Neural progenitor cell (in vitro differentiated cells): ENCODE data around the gene PLP1. TPM values are rescaled to one million over a fixed set of nuclear protein-coding genes. Genes with fewer than 3 reads are reported as not detected.
A peak's percentile ranks its signal among the peaks of the same experiment; 100 is the strongest.

Experiments
- DNase-seq: peaks from one replicate; pipeline ENCODE4 v3.0.0-alpha.2; 2016; ENCODE audit warnings: low spot score
- H2AFZ ChIP-seq: fragments of 200-600 bp; sonication (generic); replicated peaks from 2 replicates; pipeline ENCODE4 v1.6.1; 2016; ENCODE audit warnings: antibody characterized with exemption
- H3F3A ChIP-seq: fragments of 200-600 bp; sonication (generic); 2 replicates; pipeline ENCODE4 v1.6.1; 2016; ENCODE audit warnings: antibody characterized with exemption, low read depth
- H3K27ac ChIP-seq: fragments of 200-600 bp; sonication (generic); 2 replicates; pipeline ENCODE4 v1.5.1; 2016; ENCODE audit warnings: mild to moderate bottlenecking
- H3K27me3 ChIP-seq: fragments of 200-600 bp; sonication (generic); 2 replicates; pipeline ENCODE4 v1.6.1; 2016; ENCODE audit warnings: mild to moderate bottlenecking, moderate library complexity
- H3K36me3 ChIP-seq: fragments of 200-600 bp; sonication (generic); 2 replicates; pipeline ENCODE4 v1.5.1; 2016
- H3K4me1 ChIP-seq: fragments of 200-600 bp; sonication (generic); 2 replicates; pipeline ENCODE4 v1.6.1; 2016; ENCODE audit warnings: mixed run types
- H3K4me2 ChIP-seq: fragments of 200-600 bp; sonication (generic); 2 replicates; pipeline ENCODE4 v1.6.1; 2016
- H3K4me3 ChIP-seq: fragments of 200-600 bp; sonication (generic); 2 replicates; pipeline ENCODE4 v1.5.1; 2016
- H3K79me2 ChIP-seq: fragments of 200-600 bp; sonication (generic); 2 replicates; pipeline ENCODE4 v1.6.1; 2016; ENCODE audit warnings: low read depth
- H3K9ac ChIP-seq: fragments of 200-600 bp; sonication (generic); 2 replicates; pipeline ENCODE4 v1.6.1; 2016
- H3K9me3 ChIP-seq: fragments of 200-600 bp; sonication (generic); 2 replicates; pipeline ENCODE4 v1.5.1; 2016; ENCODE audit warnings: low read depth
- H4K20me1 ChIP-seq: fragments of 200-600 bp; sonication (generic); 2 replicates; pipeline ENCODE4 v1.6.1; 2016; ENCODE audit warnings: low read depth
- H3K27ac Mint-ChIP-seq: 3 replicates; pipeline ENCODE4 v1.8.0; 2021; ENCODE audit warnings: mixed read lengths
- H3K27me3 Mint-ChIP-seq: 2 replicates; pipeline ENCODE4 v1.8.0; 2022; ENCODE audit warnings: low read depth, mild to moderate bottlenecking, inconsistent platforms, moderate library complexity, mixed read lengths; ENCODE audit not compliant: insufficient read depth
- H3K36me3 Mint-ChIP-seq: 3 replicates; pipeline ENCODE4 v1.8.0; 2021; ENCODE audit warnings: mixed read lengths
- H3K4me1 Mint-ChIP-seq: 3 replicates; pipeline ENCODE4 v1.8.0; 2021; ENCODE audit warnings: mixed read lengths
- H3K4me3 Mint-ChIP-seq: 3 replicates; pipeline ENCODE4 v1.8.0; 2021; ENCODE audit warnings: mild to moderate bottlenecking, moderate library complexity, mixed read lengths
- H3K9me3 Mint-ChIP-seq: 3 replicates; pipeline ENCODE4 v1.8.0; 2020; ENCODE audit warnings: mixed read lengths
- CTCF ChIP-seq: fragments of 200-600 bp; sonication (generic); IDR thresholded peaks from 2 replicates; pipeline ENCODE4 v1.5.1; 2017; ENCODE audit warnings: antibody characterized with exemption, mild to moderate bottlenecking
- EZH2 ChIP-seq: fragments of 200-600 bp; sonication (generic); IDR thresholded peaks from 2 replicates; pipeline ENCODE4 v1.6.1; 2017; ENCODE audit warnings: antibody characterized with exemption, mild to moderate bottlenecking, moderate library complexity
- EZH2phosphoT487 ChIP-seq: fragments of 200-600 bp; sonication (generic); IDR thresholded peaks from 2 replicates; pipeline ENCODE4 v1.6.1; 2017; ENCODE audit warnings: antibody characterized with exemption
- total RNA-seq: library from RNA; depleted of rRNA; stranded (reverse); fragments of >200 nt; gene quantifications from 2 replicates; pipeline ENCODE4 v1.2.3, GENCODE V29; 2015; ENCODE audit warnings: low replicate concordance

PLP1 gene
- total RNA-seq, 1 donor from 2014 or later: 107 TPM

GRCh38 chrX:103773445-103773844 is 3.2 kb upstream of the PLP1 start:
- Histone ChIP-seq H3F3A (peaks cover 15% of the 10 kb centered on the region), H4K20me1 (no peaks in the 10 kb centered on the region), H3K4me3 (no peak overlapping the region), H3K36me3 (no peaks in the 10 kb centered on the region), H3K4me1 (peaks cover 27% of the 10 kb centered on the region), H3K9me3 (no peaks in the 10 kb centered on the region), H3K27me3 (no peaks in the 10 kb centered on the region), H3K9ac (no peak overlapping the region), H2AFZ (no peak overlapping the region), H3K27ac (no peak overlapping the region), H3K79me2 (peaks cover 17% of the 10 kb centered on the region), H3K4me2 (no peak overlapping the region)
- Mint-ChIP-seq H3K9me3 (no peaks in the 10 kb centered on the region), H3K27ac (no peak overlapping the region), H3K4me1 (peaks cover 29% of the 10 kb centered on the region), H3K36me3 (no peaks in the 10 kb centered on the region), H3K4me3 (no peak overlapping the region), H3K27me3 (peaks cover 6% of the 10 kb centered on the region)
- DNase-seq: no peak
- TF ChIP-seq CTCF (no peak), EZH2phosphoT487 (no peak), EZH2 (no peak)

- Histone ChIP-seq H3K9ac (no peak overlapping the region), H3K36me3 (no peaks in the 10 kb centered on the region), H3K27ac (no peak overlapping the region), H3K4me2 (no peak overlapping the region), H3K4me1 (peaks cover 34% of the 10 kb centered on the region), H3F3A (peaks cover 17% of the 10 kb centered on the region), H3K9me3 (no peaks in the 10 kb centered on the region), H4K20me1 (no peaks in the 10 kb centered on the region), H3K27me3 (no peaks in the 10 kb centered on the region), H3K79me2 (peaks cover 23% of the 10 kb centered on the region), H2AFZ (peak overlapping the region; percentile 40), H3K4me3 (no peak overlapping the region)
- Mint-ChIP-seq H3K36me3 (no peaks in the 10 kb centered on the region), H3K4me3 (no peak overlapping the region), H3K27me3 (peaks cover 6% of the 10 kb centered on the region), H3K9me3 (no peaks in the 10 kb centered on the region), H3K4me1 (peaks cover 34% of the 10 kb centered on the region), H3K27ac (no peak overlapping the region)
- peak; percentile 62 for DNase-seq
- no peak for TF ChIP-seq EZH2phosphoT487
- peak; percentile 59 for TF ChIP-seq CTCF
Observed at GRCh38 chrX:103774070-103774642, 2.5 kb upstream of the PLP1 start.

- TF ChIP-seq EZH2phosphoT487: no peak
- no peak for TF ChIP-seq CTCF
- no peak for TF ChIP-seq EZH2
Observed at GRCh38 chrX:103779141-103779789, 2.6 kb downstream of the PLP1 start.

More at GRCh38 chrX:103779141-103779789, 2.6 kb downstream of the PLP1 start:
- no peaks in the 10 kb centered on the region for H3K9me3 Mint-ChIP-seq
- H4K20me1 ChIP-seq: peaks cover 3% of the 10 kb centered on the region
- H2AFZ ChIP-seq: no peak overlapping the region
- H3K4me2 ChIP-seq: peak overlapping the region; percentile 85
- H3K36me3 Mint-ChIP-seq: no peaks in the 10 kb centered on the region
- H3F3A ChIP-seq: peaks cover 51% of the 10 kb centered on the region
- H3K79me2 ChIP-seq: peaks cover 56% of the 10 kb centered on the region
- H3K4me1 Mint-ChIP-seq: peaks cover 73% of the 10 kb centered on the region
- H3K36me3 ChIP-seq: no peaks in the 10 kb centered on the region
- peaks cover 85% of the 10 kb centered on the region for H3K4me1 ChIP-seq
- no peak overlapping the region for H3K4me3 ChIP-seq
- H3K27me3 ChIP-seq: no peaks in the 10 kb centered on the region
- H3K4me3 Mint-ChIP-seq: no peak overlapping the region
- peak overlapping the region; percentile 82 for H3K27ac ChIP-seq
- H3K27ac Mint-ChIP-seq: no peak overlapping the region
- peaks cover 8% of the 10 kb centered on the region for H3K27me3 Mint-ChIP-seq
- H3K9ac ChIP-seq: no peak overlapping the region
- no peaks in the 10 kb centered on the region for H3K9me3 ChIP-seq
- peak; percentile 26 for DNase-seq
